ENCODE results near the gene ACOT12.

Gene ACOT12

GRCh38 chr5:81313686-81314085, 80.2 kb downstream of the ACOT12 start:
- Histone ChIP-seq H3K9ac (no peak overlapping the region), H4K20me1 (no peaks in the 10 kb centered on the region; a peak in 1 of 22 replicates), H3K27me3 (peaks cover 0 to 1% (median 0%) of the 10 kb centered on the region in 11 experiments; a peak in 1 of 22 replicates), H3K4me3 (no peak overlapping the region), H3K36me3 (peaks cover 29 to 67% (median 53%) of the 10 kb centered on the region in 11 experiments), H3K4me1 (peaks cover 0 to 25% (median 0%) of the 10 kb centered on the region in 10 experiments; a peak in 7 of 20 replicates), H3K9me3 (replicated peaks in 1 of 11) (peaks cover 0 to 6% (median 0%) of the 10 kb centered on the region in 11 experiments; a peak in 2 of 22 replicates), H3K4me2 (no peak overlapping the region), H3K27ac (no peak overlapping the region)
- TF ChIP-seq Cebpa-rat (IDR thresholded peaks at IDR 0.05): no peak

- no peak overlapping the region for H3K4me2 ChIP-seq
- peaks cover 0 to 6% (median 0%) of the 10 kb centered on the region in 11 experiments; a peak in 2 of 22 replicates for H3K9me3 ChIP-seq (replicated peaks in 1 of 11)
- H3K36me3 ChIP-seq: peaks cover 29 to 71% (median 53%) of the 10 kb centered on the region in 11 experiments
- H3K27me3 ChIP-seq: no peaks in the 10 kb centered on the region
- H4K20me1 ChIP-seq: no peaks in the 10 kb centered on the region; a peak in 1 of 22 replicates
- no peak overlapping the region for H3K4me3 ChIP-seq
- no peak overlapping the region for H3K9ac ChIP-seq
- no peak for TF ChIP-seq Cebpa-rat (IDR thresholded peaks at IDR 0.05)
- peaks cover 0 to 25% (median 0%) of the 10 kb centered on the region in 10 experiments; a peak in 7 of 20 replicates for H3K4me1 ChIP-seq
- H3K27ac ChIP-seq: no peak overlapping the region
Observed at GRCh38 chr5:81313278-81313677, 80.7 kb downstream of the ACOT12 start.

- Histone ChIP-seq H3K27ac (no peak overlapping the region), H3K4me1 (peaks cover 0 to 6% (median 0%) of the 10 kb centered on the region in 10 experiments; a peak in 4 of 20 replicates), H3K9me3 (replicated peaks in 1 of 11) (no peaks in the 10 kb centered on the region), H3K4me3 (no peak overlapping the region), H3K9ac (no peak overlapping the region), H4K20me1 (peaks cover 0 to 7% (median 0%) of the 10 kb centered on the region in 11 experiments; a peak in 1 of 22 replicates), H3K36me3 (peaks cover 30 to 76% (median 54%) of the 10 kb centered on the region in 11 experiments), H3K27me3 (no peaks in the 10 kb centered on the region), H3K4me2 (no peak overlapping the region)
- TF ChIP-seq Cebpa-rat (IDR thresholded peaks at IDR 0.05): no peak
Observed at GRCh38 chr5:81310402-81311063, 83.4 kb downstream of the ACOT12 start.

GRCh38 chr5:81308836-81309235, 85.1 kb downstream of the ACOT12 start:
- peaks cover 0 to 11% (median 0%) of the 10 kb centered on the region in 10 experiments; a peak in 4 of 20 replicates for H3K4me1 ChIP-seq
- no peak overlapping the region for H3K27ac ChIP-seq
- no peak for TF ChIP-seq Cebpa-rat (IDR thresholded peaks at IDR 0.05)
- H3K9me3 ChIP-seq (replicated peaks in 1 of 11): no peaks in the 10 kb centered on the region
- no peak overlapping the region for H3K9ac ChIP-seq
- H3K27me3 ChIP-seq: no peaks in the 10 kb centered on the region
- H4K20me1 ChIP-seq: peaks cover 0 to 12% (median 0%) of the 10 kb centered on the region in 11 experiments; a peak in 1 of 22 replicates
- peaks cover 34 to 72% (median 56%) of the 10 kb centered on the region in 11 experiments for H3K36me3 ChIP-seq
- no peak overlapping the region for H3K4me2 ChIP-seq
- no peak overlapping the region for H3K4me3 ChIP-seq

- no peak overlapping the region for H3K9ac ChIP-seq
- H3K4me3 ChIP-seq: no peak overlapping the region
- no peak overlapping the region for H3K27ac ChIP-seq
- peak overlapping the region in 2 of 11 experiments; percentile 16 to 31; a peak in 4 of 22 replicates for H3K4me2 ChIP-seq
- no peak for TF ChIP-seq Cebpa-rat (IDR thresholded peaks at IDR 0.05)
- no peaks in the 10 kb centered on the region for H3K9me3 ChIP-seq (replicated peaks in 1 of 11)
- H3K27me3 ChIP-seq: no peaks in the 10 kb centered on the region
- peaks cover 0 to 12% (median 0%) of the 10 kb centered on the region in 11 experiments; a peak in 1 of 22 replicates for H4K20me1 ChIP-seq
- H3K4me1 ChIP-seq: peaks cover 8 to 29% (median 14%) of the 10 kb centered on the region in 10 experiments
- H3K36me3 ChIP-seq: peaks cover 11 to 42% (median 28%) of the 10 kb centered on the region in 11 experiments
Observed at GRCh38 chr5:81305785-81306184, 88.1 kb downstream of the ACOT12 start.

GRCh38 chr5:81303563-81303962, 90.4 kb downstream of the ACOT12 start:
- no peak overlapping the region for H3K27ac ChIP-seq
- H3K4me3 ChIP-seq: no peak overlapping the region
- peaks cover 27 to 46% (median 30%) of the 10 kb centered on the region in 10 experiments for H3K4me1 ChIP-seq
- no peaks in the 10 kb centered on the region for H3K27me3 ChIP-seq
- peaks cover 8 to 20% (median 13%) of the 10 kb centered on the region in 11 experiments; a peak in 20 of 22 replicates for H3K36me3 ChIP-seq
- H3K9ac ChIP-seq: no peak overlapping the region
- H4K20me1 ChIP-seq: peaks cover 0 to 12% (median 0%) of the 10 kb centered on the region in 11 experiments; a peak in 1 of 22 replicates
- H3K9me3 ChIP-seq (replicated peaks in 1 of 11): no peaks in the 10 kb centered on the region
- peak overlapping the region in 1 of 11 experiments; percentile 93; a peak in 1 of 22 replicates for H3K4me2 ChIP-seq
- no peak for TF ChIP-seq Cebpa-rat (IDR thresholded peaks at IDR 0.05)

GRCh38 chr5:81302596-81302995, 91.3 kb downstream of the ACOT12 start:
- H3K36me3 ChIP-seq: peaks cover 8 to 17% (median 11%) of the 10 kb centered on the region in 11 experiments; a peak in 19 of 22 replicates
- peaks cover 27 to 46% (median 30%) of the 10 kb centered on the region in 10 experiments for H3K4me1 ChIP-seq
- peaks cover 0 to 12% (median 0%) of the 10 kb centered on the region in 11 experiments; a peak in 1 of 22 replicates for H4K20me1 ChIP-seq
- peak overlapping the region; percentile 88 to 97 (median 92); a peak in 16 of 22 replicates for H3K9ac ChIP-seq
- H3K4me3 ChIP-seq: peak overlapping the region in 9 of 10 experiments; percentile 76 to 96 (median 88); a peak in 17 of 20 replicates
- TF ChIP-seq Cebpa-rat (IDR thresholded peaks at IDR 0.05): no peak
- no peaks in the 10 kb centered on the region for H3K9me3 ChIP-seq (replicated peaks in 1 of 11)
- H3K27ac ChIP-seq: peak overlapping the region in 7 of 11 experiments; percentile 88 to 96 (median 91); a peak in 5 of 22 replicates
- H3K27me3 ChIP-seq: no peaks in the 10 kb centered on the region
- H3K4me2 ChIP-seq: peak overlapping the region; percentile 76 to 98 (median 91)

- Histone ChIP-seq H4K20me1 (peaks cover 0 to 12% (median 0%) of the 10 kb centered on the region in 11 experiments; a peak in 1 of 22 replicates), H3K9me3 (replicated peaks in 1 of 11) (no peaks in the 10 kb centered on the region), H3K36me3 (peaks cover 8 to 17% (median 11%) of the 10 kb centered on the region in 11 experiments; a peak in 19 of 22 replicates), H3K4me3 (peak within 1 kb of the TSS; percentile 76 to 96 (median 86)), H3K4me1 (peaks cover 27 to 46% (median 30%) of the 10 kb centered on the region in 10 experiments), H3K9ac (peak within 1 kb of the TSS; percentile 88 to 97 (median 92)), H3K27ac (peak within 1 kb of the TSS; percentile 86 to 96 (median 91)), H3K4me2 (peak within 1 kb of the TSS; percentile 87 to 98 (median 93)), H3K27me3 (no peaks in the 10 kb centered on the region)
- TF ChIP-seq Cebpa-rat (IDR thresholded peaks at IDR 0.05): no peak
Observed at GRCh38 chr5:81301271-81302015, 92.5 kb downstream of the ACOT12 start, which contains the start of gene ZCCHC9. TSS of gene ZCCHC9 (plus strand) at chr5:81301587. CDS start at chr5:81304758, 3,171 bp downstream.
